GM12892 (cell line): ENCODE measurements around the gene SLC45A1. TPM values are rescaled to one million over a fixed set of nuclear protein-coding genes. Genes with fewer than 3 reads are reported as not detected.
"Not testable (repeated sequence)": the region's sequence is repeated elsewhere in the genome, so short reads cannot be mapped to it uniquely, and the experiment has no call there.

Experiments
- DNase-seq: peaks from one replicate; pipeline ENCODE4 v3.0.0; 2011; ENCODE audit not compliant: insufficient read length
- FAIRE-seq: peaks from 2 replicates; lab custom pipeline; 2011; peaks lifted over from hg19 to GRCh38; lab: Jason Lieb, UNC
- POLR2A ChIP-seq: IDR thresholded peaks from 2 replicates; pipeline ENCODE4 v1.6.1; 2011; ENCODE audit warnings: low read depth, low read length, control low read depth
- POLR2AphosphoS5 ChIP-seq: IDR thresholded peaks from 2 replicates; pipeline ENCODE4 v1.6.1; 2011; ENCODE audit warnings: low read depth, low read length, control low read depth
- TAF1 ChIP-seq: IDR thresholded peaks from 2 replicates; pipeline ENCODE4 v1.6.1; 2011; ENCODE audit warnings: low read depth, mild to moderate bottlenecking, control low read depth, low read length, borderline replicate concordance
- polyA plus RNA-seq: library from polyadenylated mRNA; unstranded; fragments of >200 nt; gene quantifications from one replicate; pipeline ENCODE4 v1.2.1, GENCODE V29; 2012; ENCODE audit warnings: missing spikeins, inconsistent platforms; ENCODE audit not compliant: missing spikeins

Gene SLC45A1
- polyA plus RNA-seq = not detected

DNA sequence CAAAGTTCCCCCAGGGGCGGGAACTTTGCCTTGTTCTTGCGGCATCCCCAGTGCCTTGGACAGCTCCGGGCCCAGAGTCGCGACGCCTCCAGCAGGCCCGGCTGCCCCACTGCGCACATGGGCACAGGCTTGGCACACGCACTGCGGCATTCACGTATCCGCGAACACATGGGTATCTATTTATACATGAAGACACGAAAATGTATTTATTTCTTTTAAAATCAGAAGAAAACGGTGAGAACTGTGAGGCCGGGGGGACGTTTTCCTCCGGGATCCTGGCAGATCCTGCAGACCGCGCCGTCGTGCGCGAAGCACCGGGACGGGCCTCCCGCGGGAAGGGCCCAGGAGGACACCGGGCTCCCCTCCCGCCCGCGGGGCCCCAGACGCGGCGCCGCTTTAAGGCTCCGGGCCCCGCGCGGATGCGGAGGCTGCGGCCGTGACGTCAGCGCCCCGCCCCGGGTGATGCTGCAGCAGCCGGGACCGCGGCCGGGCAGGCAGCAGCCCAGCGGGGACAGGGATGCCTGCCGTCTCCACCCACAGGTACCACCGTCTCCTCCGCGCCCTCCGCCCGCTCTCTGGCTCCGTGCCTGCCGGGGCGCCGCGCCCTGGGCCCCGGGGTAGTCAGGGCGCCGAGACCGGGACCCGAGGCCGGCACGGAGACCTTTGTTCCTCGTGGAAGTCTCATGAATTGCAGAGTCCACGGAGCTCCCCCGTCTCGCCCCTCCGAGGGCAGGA, at the start of gene SLC45A1:
SLC45A1 (plus strand) TSS at position 468 of the 735 bp plus-strand sequence. CDS start 6,216 bp downstream, outside the sequence.
- TF ChIP-seq POLR2A = no peak
- no peak for TF ChIP-seq POLR2AphosphoS5
- no peak for TF ChIP-seq TAF1
- peak; percentile 79 for DNase-seq

DNA sequence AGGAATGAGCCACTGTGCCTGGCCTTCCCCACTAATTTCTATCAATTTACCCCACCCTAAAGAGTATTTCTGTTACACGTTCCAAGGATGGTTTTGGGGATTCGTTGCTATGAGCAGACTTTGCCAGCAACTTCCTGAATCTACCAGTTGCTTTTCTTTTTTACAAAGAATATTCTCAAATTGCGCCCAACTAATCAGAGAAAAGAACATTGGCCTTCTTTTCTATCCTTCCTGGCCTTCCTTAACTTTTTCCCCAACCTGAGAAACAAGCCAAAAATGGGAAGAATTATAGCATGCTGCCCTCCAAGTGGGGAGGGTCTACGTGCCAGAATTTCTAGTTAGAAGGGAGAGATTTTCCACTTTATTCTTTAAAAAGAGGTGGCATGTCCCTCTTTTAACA, 44.9 kb upstream of the SLC45A1 start:
- TF ChIP-seq POLR2A = no peak
- no peak for TF ChIP-seq POLR2AphosphoS5
- no peak for TF ChIP-seq TAF1
- FAIRE-seq (no peak), DNase-seq (no peak)

More for the DNA sequence above, at the start of gene SLC45A1:
- peak; percentile 46 for FAIRE-seq

DNA sequence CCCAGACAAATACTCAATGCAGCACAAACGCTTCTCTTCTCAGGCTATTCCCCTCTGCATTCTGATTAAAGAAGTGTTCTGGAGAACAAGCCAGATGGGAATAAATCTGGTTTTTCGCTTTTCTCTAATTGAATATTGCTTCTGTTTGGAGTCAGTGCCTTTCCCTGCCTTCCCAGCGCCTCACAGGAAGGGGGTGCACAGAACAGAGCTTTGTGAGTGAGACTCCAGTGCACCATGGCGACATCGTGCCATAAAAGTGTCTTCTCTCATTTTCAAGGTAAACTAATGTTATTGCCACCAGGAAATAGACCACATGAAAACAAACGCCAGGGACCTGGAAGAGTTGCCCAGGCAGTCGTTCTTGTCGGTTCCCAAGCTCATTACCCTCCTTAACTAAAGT, 43.6 kb upstream of the SLC45A1 start:
- no peak for TF ChIP-seq POLR2AphosphoS5
- no peak for TF ChIP-seq POLR2A
- no peak for TF ChIP-seq TAF1
- no peak for FAIRE-seq
- no peak for DNase-seq

DNA sequence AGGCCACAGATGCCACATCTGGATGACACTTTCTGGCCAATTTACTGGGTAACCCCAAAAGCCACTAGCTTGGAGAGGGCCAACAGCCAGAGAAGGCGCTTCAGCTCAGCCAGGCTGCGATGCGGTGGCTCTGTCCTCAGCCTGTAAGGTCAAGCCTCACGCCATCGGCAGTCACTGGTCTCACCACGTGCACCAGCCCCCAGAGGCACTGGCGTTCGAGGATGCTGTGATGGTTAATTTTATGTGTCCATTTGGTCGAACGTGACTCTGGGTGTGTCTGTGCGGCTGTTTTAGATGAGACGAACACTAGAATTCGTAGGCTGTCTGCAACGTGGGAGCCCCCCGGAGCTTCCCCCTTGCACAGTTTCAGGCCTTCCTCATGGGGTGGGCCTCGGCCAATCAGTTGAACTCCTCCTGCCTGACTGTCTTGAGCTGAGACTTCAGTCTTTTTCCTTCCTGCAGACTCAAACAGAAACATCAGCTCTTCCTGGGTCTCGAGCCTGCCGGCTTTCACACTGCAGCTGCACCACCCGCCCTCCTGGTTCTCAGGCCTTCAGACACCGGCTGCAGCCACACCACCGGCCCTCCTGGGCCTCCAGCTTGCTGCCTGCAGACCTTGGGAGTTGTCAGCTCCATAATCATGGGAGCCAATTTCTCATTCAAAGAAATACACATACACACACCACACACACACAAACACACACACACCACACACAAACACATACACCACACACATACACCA, 41.6 kb upstream of the SLC45A1 start:
- TF ChIP-seq POLR2A = no peak
- no peak for TF ChIP-seq TAF1
- TF ChIP-seq POLR2AphosphoS5 = no peak
- no peak for FAIRE-seq
- no peak for DNase-seq

DNA sequence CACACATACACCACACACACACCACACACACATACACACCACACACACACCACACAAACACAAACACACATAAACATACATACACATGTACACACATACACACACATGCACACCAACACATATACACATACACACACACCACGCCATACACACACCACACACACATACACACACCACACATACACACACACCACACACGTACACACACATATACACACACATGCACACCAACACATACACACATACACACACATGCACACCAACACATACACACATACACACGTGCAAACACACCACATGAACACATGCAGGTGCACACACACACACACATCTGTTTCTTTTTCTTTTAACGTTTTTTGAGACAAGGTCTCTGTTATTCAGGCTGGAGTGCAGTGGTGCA, 41.0 kb upstream of the SLC45A1 start:
- FAIRE-seq (peak; percentile 89), DNase-seq (no peak)
- TF ChIP-seq TAF1 (no peak), POLR2A (no peak), POLR2AphosphoS5 (no peak)

DNA sequence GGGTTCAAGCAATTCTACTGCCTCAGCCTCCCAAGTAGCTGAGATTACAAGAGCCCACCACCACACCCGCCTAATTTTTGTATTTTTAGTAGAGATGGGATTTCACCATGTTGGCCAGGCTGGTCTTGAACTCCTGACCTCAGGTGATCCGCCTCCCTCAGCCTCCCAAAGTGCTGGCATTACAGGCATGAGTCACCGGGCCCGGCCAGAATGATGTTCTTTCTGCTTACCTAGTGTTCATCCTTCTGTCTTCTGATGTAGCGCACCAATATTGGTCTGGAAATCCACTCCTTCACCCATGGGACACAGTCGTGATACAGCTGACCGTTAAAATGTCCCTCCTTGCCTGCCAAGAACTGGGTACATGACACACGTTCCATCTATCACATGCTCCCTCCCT, 39.2 kb upstream of the SLC45A1 start:
- not testable (repeated sequence) for FAIRE-seq, DNase-seq

DNA sequence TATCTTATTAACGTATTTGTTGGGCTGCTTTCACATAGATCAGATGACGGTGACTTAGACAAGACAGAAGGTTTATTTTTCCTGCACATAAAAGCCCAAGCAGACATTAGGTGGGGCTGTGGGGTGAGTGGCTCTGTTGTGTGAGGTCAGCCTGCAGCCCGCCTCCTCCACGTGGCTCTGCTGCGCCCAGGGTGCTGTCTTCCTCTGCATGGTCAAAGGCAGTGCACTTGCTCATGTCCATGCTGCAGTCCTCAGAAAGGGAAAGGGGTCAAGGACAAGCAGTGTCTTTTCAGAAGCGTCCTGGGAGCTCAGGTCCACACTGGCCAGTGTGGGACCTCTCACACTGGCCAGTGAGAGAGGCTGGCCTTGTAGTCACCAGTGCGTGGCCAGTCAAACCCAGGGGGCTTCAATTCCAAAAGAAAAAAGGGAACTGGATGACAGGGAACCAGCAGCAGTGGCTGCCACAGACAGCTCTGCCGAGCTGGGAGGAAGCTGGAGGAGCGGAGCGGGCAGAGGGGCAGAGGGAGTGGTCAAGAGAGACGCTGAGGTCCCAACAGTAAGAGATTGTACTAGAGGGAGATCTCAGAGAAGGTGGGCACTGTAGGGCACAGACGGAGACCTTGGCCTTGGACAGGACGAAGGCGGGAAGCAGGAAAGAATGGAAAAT, 35.9 kb upstream of the SLC45A1 start:
- no peak for TF ChIP-seq POLR2A
- 0 out of 2 replicates have a peak, but pooled peaks have one; percentile 20 for TF ChIP-seq POLR2AphosphoS5
- FAIRE-seq = no peak
- no peak for DNase-seq

DNA sequence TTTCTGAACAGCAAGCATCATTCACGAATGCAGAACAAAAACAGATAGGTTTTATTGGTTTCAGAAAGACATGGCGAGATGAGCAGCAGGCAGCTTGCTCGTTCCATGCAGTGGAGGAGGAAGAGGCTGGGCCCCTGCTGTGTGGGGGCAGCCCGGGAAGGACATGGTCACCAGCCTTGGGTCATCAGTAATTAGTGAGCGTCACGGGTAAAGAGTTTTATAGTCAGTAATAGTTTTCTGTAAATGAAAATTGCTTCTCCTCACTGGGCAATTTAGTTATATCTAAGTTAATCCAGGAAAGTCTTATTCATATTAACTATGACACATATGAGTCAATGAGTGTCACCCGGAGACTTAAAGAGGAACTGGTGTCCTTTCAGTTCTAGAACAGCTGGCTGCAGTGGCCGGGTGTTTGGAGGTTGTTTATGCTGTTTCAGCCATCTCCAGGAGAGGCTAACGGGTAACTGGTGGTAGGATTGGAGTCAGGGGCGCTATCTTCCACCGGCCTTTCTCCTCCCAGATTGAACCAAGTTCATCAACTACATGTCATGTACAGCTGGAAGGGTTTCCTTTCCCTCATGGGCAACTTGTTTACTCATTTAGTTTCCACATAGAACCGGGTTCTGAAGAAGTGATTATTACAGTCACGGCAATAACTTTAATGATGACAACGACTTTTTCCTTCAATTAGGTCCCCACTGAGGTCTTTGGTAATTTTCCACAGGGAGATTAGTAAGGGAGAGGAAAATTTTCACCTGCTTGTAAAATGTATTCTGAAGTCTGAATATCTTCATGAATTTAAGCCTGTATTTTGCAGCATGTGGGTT, 34.6 kb upstream of the SLC45A1 start:
- TF ChIP-seq POLR2A (peak; percentile 28; the same call in 1 of the 2 replicates), POLR2AphosphoS5 (no peak; the same call in 1 of the 2 replicates), TAF1 (0 out of 2 replicates have a peak, but pooled peaks have one; percentile 19)
- FAIRE-seq = peak; percentile 70
- peak; percentile 45 for DNase-seq

DNA sequence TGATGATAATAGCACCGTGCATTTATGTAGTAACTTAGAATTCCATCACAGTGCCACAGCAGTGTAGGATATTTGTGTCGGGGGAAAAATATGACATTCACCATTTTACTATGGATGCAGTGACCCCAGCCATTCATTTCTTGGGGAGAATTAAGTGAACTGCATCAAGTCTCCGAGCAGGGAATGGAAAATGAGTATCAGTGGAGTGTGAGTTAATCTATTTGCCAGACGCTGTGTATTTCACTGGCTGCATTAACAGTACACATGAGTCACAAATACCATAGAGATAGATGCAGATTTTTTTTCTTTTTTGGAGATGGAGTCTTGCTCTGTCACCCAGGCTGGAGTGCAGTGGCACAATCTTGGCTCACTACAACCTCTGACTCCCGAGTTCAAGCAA, 33.8 kb upstream of the SLC45A1 start:
- TF ChIP-seq POLR2A (no peak), TAF1 (no peak), POLR2AphosphoS5 (no peak)
- DNase-seq = no peak
- no peak for FAIRE-seq

DNA sequence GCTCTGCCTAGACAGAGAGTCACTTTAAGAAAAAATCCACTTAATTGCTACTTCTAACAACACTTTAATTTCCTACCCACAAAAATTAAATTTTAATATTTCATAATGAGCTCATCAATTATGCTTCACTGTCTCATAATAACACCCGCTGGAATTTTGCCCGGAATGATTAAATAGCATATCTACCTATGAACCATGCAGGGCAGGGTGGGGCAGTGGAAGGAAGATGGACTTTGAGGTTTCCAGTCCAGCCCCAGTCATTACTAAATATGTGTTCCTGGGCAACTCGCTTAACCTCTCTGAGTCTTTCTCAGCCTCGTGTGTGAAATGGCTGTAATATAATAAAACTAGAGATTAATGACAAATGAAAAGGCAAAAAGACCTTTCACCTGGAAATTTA, 32.8 kb upstream of the SLC45A1 start:
- TF ChIP-seq POLR2AphosphoS5 = no peak
- DNase-seq (no peak), FAIRE-seq (no peak)

DNA sequence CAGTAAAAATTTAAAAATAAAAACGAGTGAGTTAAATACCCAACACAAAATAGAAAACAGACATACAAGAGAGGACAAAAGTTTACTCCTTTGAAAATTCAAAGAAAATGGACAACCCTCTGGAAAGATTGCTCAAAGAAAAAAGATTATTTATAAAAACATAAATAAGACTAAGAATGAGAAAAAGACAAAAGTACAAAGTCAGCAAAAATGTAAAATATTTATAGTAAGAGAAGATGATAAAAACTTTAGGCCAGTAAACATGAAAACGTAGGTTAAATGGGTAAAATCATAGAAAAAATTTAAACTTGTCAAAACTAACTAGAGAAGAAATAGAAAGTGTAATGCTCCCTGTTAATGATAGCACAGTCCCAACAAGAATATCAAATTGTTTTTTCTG, 31.9 kb upstream of the SLC45A1 start:
- no peak for DNase-seq
- TF ChIP-seq POLR2AphosphoS5 (no peak), POLR2A (no peak), TAF1 (no peak)
- FAIRE-seq = no peak
